PC-3 (cell line): ENCODE data around the gene TMEM242.

Experiments
- CTCF ChIP-seq: fragments of 300-600 bp; sonication (generic); conservative IDR thresholded peaks from 2 replicates; pipeline ENCODE4 v1.5.1; 2017; ENCODE audit warnings: antibody characterized with exemption, low read depth, mild to moderate bottlenecking, low read length
- EZH2 ChIP-seq: fragments of 300-600 bp; sonication (generic); IDR thresholded peaks from one replicate; pipeline ENCODE4 v1.6.1; 2017; ENCODE audit warnings: antibody characterized with exemption, mild to moderate bottlenecking, low read length; ENCODE audit not compliant: unreplicated experiment
- EZH2phosphoT487 ChIP-seq: fragments of 300-600 bp; sonication (generic); IDR thresholded peaks from 2 replicates; pipeline ENCODE4 v1.6.1; 2018; ENCODE audit warnings: mild to moderate bottlenecking, antibody characterized with exemption, low read length, borderline replicate concordance

DNA sequence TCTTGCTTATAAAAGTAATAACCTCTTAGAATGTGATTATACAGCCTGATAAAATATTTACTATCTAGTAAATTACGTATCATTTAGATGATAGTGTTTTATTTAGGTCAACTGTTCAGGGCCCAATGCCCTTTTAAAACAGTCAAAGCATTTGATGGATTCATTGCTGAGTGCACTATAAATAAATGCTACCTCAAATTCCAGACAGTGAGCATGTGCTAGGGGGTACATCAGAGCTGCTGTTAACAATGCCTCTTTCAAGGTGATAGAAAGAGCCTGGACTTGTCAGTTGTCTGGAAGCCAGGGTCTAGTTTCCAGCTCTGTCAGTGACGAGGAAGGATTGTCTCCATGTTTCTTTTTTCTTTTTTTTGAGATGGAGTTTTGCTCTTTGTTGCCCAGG, 7.5 kb upstream of the TMEM242 start:
- TF ChIP-seq CTCF (no peak), EZH2phosphoT487 (no peak), EZH2 (no peak)
